ENCODE data around the gene CAMK2B. TPM values are rescaled to one million over a fixed set of nuclear protein-coding genes. Genes with fewer than 3 reads are reported as not detected.

CAMK2B gene
- total RNA-seq, 1 donor from 2014 or later = 9.3 TPM

- H3K9me3 Mint-ChIP-seq (ENCODE audit: low read depth) = no peaks in the 10 kb centered on the region
- H3K27ac Mint-ChIP-seq = peak overlapping the region; percentile 46
- no peaks in the 10 kb centered on the region for H3K36me3 Mint-ChIP-seq (ENCODE audit: insufficient read depth)
- H3K4me3 Mint-ChIP-seq (ENCODE audit: low read depth) = peak overlapping the region; percentile 95
- peak; percentile 26 for TF ChIP-seq CTCF (IDR thresholded peaks at IDR 0.05; ENCODE audit: unreplicated experiment)
- peaks cover 18% of the 10 kb centered on the region for H3K4me1 Mint-ChIP-seq (ENCODE audit: low read depth)
- DNase-seq (ENCODE audit: low spot score, unreplicated experiment) = no peak
- H3K27me3 Mint-ChIP-seq = peaks cover 60% of the 10 kb centered on the region
Measured at GRCh38 chr7:44325811-44326241, 432 bp upstream of the CAMK2B start.

- Mint-ChIP-seq H3K36me3 (ENCODE audit: insufficient read depth) (no peaks in the 10 kb centered on the region), H3K27me3 (peaks cover 56% of the 10 kb centered on the region), H3K4me1 (ENCODE audit: low read depth) (peaks cover 23% of the 10 kb centered on the region), H3K4me3 (ENCODE audit: low read depth) (peak overlapping the region; percentile 76), H3K9me3 (ENCODE audit: low read depth) (no peaks in the 10 kb centered on the region), H3K27ac (no peak overlapping the region)
- TF ChIP-seq CTCF (IDR thresholded peaks at IDR 0.05; ENCODE audit: unreplicated experiment) = no peak
- DNase-seq (ENCODE audit: low spot score, unreplicated experiment) = no peak
Measured at GRCh38 chr7:44324481-44325200, 753 bp downstream of the CAMK2B start.

GRCh38 chr7:44324204-44324480, 1.3 kb downstream of the CAMK2B start:
- Mint-ChIP-seq H3K4me3 (ENCODE audit: low read depth) (peak overlapping the region; percentile 76), H3K9me3 (ENCODE audit: low read depth) (no peaks in the 10 kb centered on the region), H3K4me1 (ENCODE audit: low read depth) (peaks cover 23% of the 10 kb centered on the region), H3K36me3 (ENCODE audit: insufficient read depth) (no peaks in the 10 kb centered on the region), H3K27ac (no peak overlapping the region), H3K27me3 (peaks cover 56% of the 10 kb centered on the region)
- TF ChIP-seq CTCF (IDR thresholded peaks at IDR 0.05; ENCODE audit: unreplicated experiment) = no peak
- DNase-seq (ENCODE audit: low spot score, unreplicated experiment) = no peak

GRCh38 chr7:44323381-44324203, 1.8 kb downstream of the CAMK2B start:
- no peak for DNase-seq (ENCODE audit: low spot score, unreplicated experiment)
- peak overlapping the region; percentile 76 for H3K4me3 Mint-ChIP-seq (ENCODE audit: low read depth)
- peak overlapping the region; percentile 83 for H3K27ac Mint-ChIP-seq
- H3K4me1 Mint-ChIP-seq (ENCODE audit: low read depth) = peaks cover 23% of the 10 kb centered on the region
- H3K27me3 Mint-ChIP-seq = peaks cover 51% of the 10 kb centered on the region
- no peak for TF ChIP-seq CTCF (IDR thresholded peaks at IDR 0.05; ENCODE audit: unreplicated experiment)
- H3K9me3 Mint-ChIP-seq (ENCODE audit: low read depth) = no peaks in the 10 kb centered on the region
- H3K36me3 Mint-ChIP-seq (ENCODE audit: insufficient read depth) = no peaks in the 10 kb centered on the region

- H3K27me3 Mint-ChIP-seq = peaks cover 43% of the 10 kb centered on the region
- H3K36me3 Mint-ChIP-seq (ENCODE audit: insufficient read depth) = no peaks in the 10 kb centered on the region
- no peaks in the 10 kb centered on the region for H3K9me3 Mint-ChIP-seq (ENCODE audit: low read depth)
- no peak for TF ChIP-seq CTCF (IDR thresholded peaks at IDR 0.05; ENCODE audit: unreplicated experiment)
- H3K4me3 Mint-ChIP-seq (ENCODE audit: low read depth) = peak overlapping the region; percentile 16
- peaks cover 23% of the 10 kb centered on the region for H3K4me1 Mint-ChIP-seq (ENCODE audit: low read depth)
- DNase-seq (ENCODE audit: low spot score, unreplicated experiment) = no peak
- H3K27ac Mint-ChIP-seq = peak overlapping the region; percentile 83
Measured at GRCh38 chr7:44322631-44323363, 2.6 kb downstream of the CAMK2B start.

Data from progenitor cell of endocrine pancreas (in vitro differentiated cells).